GM23338 (cell line): ENCODE data around the gene ENC1. TPM values are rescaled to one million over a fixed set of nuclear protein-coding genes. Genes with fewer than 3 reads are reported as not detected.
A peak's percentile ranks its signal among the peaks of the same experiment; 100 is the strongest.

Source experiments
- ATAC-seq: fragments of 200-7000 bp; cut with Tn5 transposase; 3 replicates; pipeline ENCODE4 v1.9.1; 2020
- DNase-seq: peaks from one replicate; pipeline ENCODE4 v3.0.0-alpha.2; 2015; ENCODE audit warnings: low spot score
- H2AFZ ChIP-seq: fragments of 200-600 bp; sonication (generic); 2 replicates; pipeline ENCODE4 v1.8.0; 2016; ENCODE audit warnings: antibody characterized with exemption, mild to moderate bottlenecking, moderate library complexity
- H3F3A ChIP-seq: fragments of 200-600 bp; sonication (generic); replicated peaks from 2 replicates; pipeline ENCODE4 v1.8.0; 2017; ENCODE audit warnings: antibody characterized with exemption, mixed run types, low read depth
- H3K27ac ChIP-seq: fragments of 200-600 bp; sonication (generic); 2 replicates; pipeline ENCODE4 v1.6.1; 2016; ENCODE audit warnings: low read depth
- H3K27me3 ChIP-seq: fragments of 200-600 bp; sonication (generic); 2 replicates; pipeline ENCODE4 v1.8.0; 2016; ENCODE audit warnings: mild to moderate bottlenecking, mixed run types, moderate library complexity; ENCODE audit not compliant: insufficient read depth
- H3K36me3 ChIP-seq: fragments of 200-600 bp; sonication (generic); 2 replicates; pipeline ENCODE4 v1.8.0; 2016; ENCODE audit warnings: mild to moderate bottlenecking; ENCODE audit not compliant: insufficient read depth
- H3K4me1 ChIP-seq: fragments of 200-600 bp; sonication (generic); 2 replicates; pipeline ENCODE4 v1.8.0; 2016; ENCODE audit warnings: mild to moderate bottlenecking, moderate library complexity; ENCODE audit not compliant: insufficient read depth
- H3K4me2 ChIP-seq: fragments of 200-600 bp; sonication (generic); 2 replicates; pipeline ENCODE4 v1.7.1; 2017; ENCODE audit warnings: mixed run types
- H3K4me3 ChIP-seq: fragments of 200-600 bp; sonication (generic); 2 replicates; pipeline ENCODE4 v1.6.1; 2016; ENCODE audit warnings: mixed run types
- H3K79me2 ChIP-seq: fragments of 200-600 bp; sonication (generic); replicated peaks from 2 replicates; pipeline ENCODE4 v1.8.0; 2017; ENCODE audit warnings: mild to moderate bottlenecking; ENCODE audit not compliant: insufficient read depth
- H3K9me2 ChIP-seq: fragments of 200-600 bp; sonication (generic); 2 replicates; pipeline ENCODE4 v1.8.0; 2017; ENCODE audit not compliant: insufficient read depth
- H4K20me1 ChIP-seq: fragments of 200-600 bp; sonication (generic); replicated peaks from 2 replicates; pipeline ENCODE4 v1.8.0; 2017; ENCODE audit warnings: mild to moderate bottlenecking; ENCODE audit not compliant: insufficient read depth
- H3K27ac Mint-ChIP-seq: 2 replicates; pipeline ENCODE4 v1.8.0; 2020; ENCODE audit warnings: inconsistent platforms, mild to moderate bottlenecking, moderate library complexity, mixed read lengths
- H3K27me3 Mint-ChIP-seq: 3 replicates; pipeline ENCODE4 v1.8.0; 2022; ENCODE audit warnings: low read depth, mild to moderate bottlenecking, moderate library complexity, mixed read lengths, inconsistent platforms; ENCODE audit not compliant: insufficient read depth, poor library complexity
- H3K36me3 Mint-ChIP-seq: 3 replicates; pipeline ENCODE4 v1.8.0; 2021; ENCODE audit warnings: low read depth, mild to moderate bottlenecking, inconsistent platforms, moderate library complexity, mixed read lengths
- H3K4me1 Mint-ChIP-seq: 3 replicates; pipeline ENCODE4 v1.8.0; 2020; ENCODE audit warnings: mild to moderate bottlenecking, inconsistent platforms, mixed read lengths
- H3K4me3 Mint-ChIP-seq: 3 replicates; pipeline ENCODE4 v1.8.0; 2021; ENCODE audit warnings: moderate library complexity, mild to moderate bottlenecking, inconsistent platforms, mixed read lengths
- H3K9me3 Mint-ChIP-seq: 3 replicates; pipeline ENCODE4 v1.8.0; 2020; ENCODE audit warnings: moderate library complexity, mild to moderate bottlenecking, inconsistent platforms, mixed read lengths
- CTCF ChIP-seq, 2 experiments: fragments of 200-600 bp in 1 of 2; sonication (generic) in 1 of 2; conservative IDR thresholded peaks; 2 replicates each; pipeline versions ENCODE4 v1.5.1 to v1.6.1; 2016 to 2017; ENCODE audit warnings: antibody characterized with exemption in 2 of 2, low read depth in 2 of 2, mild to moderate bottlenecking in 2 of 2, moderate library complexity in 1 of 2
- EZH2phosphoT487 ChIP-seq: fragments of 200-600 bp; sonication (generic); IDR thresholded peaks from one replicate; pipeline ENCODE4 v1.8.1; 2018; ENCODE audit warnings: antibody characterized with exemption; ENCODE audit not compliant: unreplicated experiment
- JUNB ChIP-seq: IDR thresholded peaks from one replicate; pipeline ENCODE4 v1.6.1; 2016; ENCODE audit warnings: antibody characterized with exemption; ENCODE audit not compliant: unreplicated experiment
- NANOG ChIP-seq: IDR thresholded peaks from 2 replicates; pipeline ENCODE4 v1.6.1; 2016; ENCODE audit warnings: antibody characterized with exemption, borderline replicate concordance
- REST ChIP-seq: IDR thresholded peaks from one replicate; pipeline ENCODE4 v1.6.1; 2018; ENCODE audit warnings: antibody characterized with exemption; ENCODE audit not compliant: unreplicated experiment
- STAT1 ChIP-seq: IDR thresholded peaks from one replicate; pipeline ENCODE4 v1.6.1; 2016; ENCODE audit warnings: antibody characterized with exemption; ENCODE audit not compliant: unreplicated experiment
- ZNF114 ChIP-seq: fragments of 250-450 bp; sonication (Bioruptor Pico); IDR thresholded peaks from 2 replicates; pipeline ENCODE4 v1.5.0; 2020; ENCODE audit warnings: mild to moderate bottlenecking, moderate library complexity
- ZNF331 ChIP-seq: fragments of 250-450 bp; sonication (Bioruptor Pico); IDR thresholded peaks from 2 replicates; pipeline ENCODE4 v1.5.0; 2020; ENCODE audit warnings: low read depth, mild to moderate bottlenecking, moderate library complexity
- polyA plus RNA-seq: library from polyadenylated mRNA; unstranded; fragments of >200 nt; fragmentation: Nextera tagmentation; extraction: Ambion mirVana; gene quantifications from 2 replicates; pipeline ENCODE4 v1.2.1, GENCODE V29; 2016
- total RNA-seq: library from RNA; depleted of rRNA; stranded (reverse); fragments of >200 nt; shearing (Covaris generic); gene quantifications from 2 replicates; pipeline ENCODE4 v1.2.3, GENCODE V29; 2014

The ENC1 gene
- total and polyA plus RNA-seq, 2 experiments from 2014 or later = 8.2 to 27.9 TPM

- Mint-ChIP-seq H3K4me1 (peaks cover 43% of the 10 kb centered on the region), H3K9me3 (no peaks in the 10 kb centered on the region), H3K27ac (no peak overlapping the region), H3K27me3 (peaks cover 4% of the 10 kb centered on the region), H3K36me3 (no peaks in the 10 kb centered on the region), H3K4me3 (no peak overlapping the region)
- Histone ChIP-seq H3K4me1 (peaks cover 30% of the 10 kb centered on the region), H3K4me2 (no peak overlapping the region), H3K36me3 (no peaks in the 10 kb centered on the region), H3F3A (no peaks in the 10 kb centered on the region), H3K9me2 (peaks cover 6% of the 10 kb centered on the region), H3K79me2 (no peaks in the 10 kb centered on the region), H3K27me3 (no peaks in the 10 kb centered on the region), H2AFZ (no peak overlapping the region), H4K20me1 (no peaks in the 10 kb centered on the region), H3K27ac (no peak overlapping the region), H3K4me3 (no peak overlapping the region)
- DNase-seq (no peak), ATAC-seq (no peak)
- TF ChIP-seq NANOG (no peak), ZNF114 (no peak), EZH2phosphoT487 (no peak), STAT1 (no peak), REST (no peak), CTCF (conservative IDR thresholded peaks at IDR 0.05; ENCODE audit: low read depth in 2 of 2) (no peak)
These were observed 52.1 kb downstream of the ENC1 start for GRCh38 chr5:74588415-74588814.

GRCh38 chr5:74587890-74588289, 52.6 kb downstream of the ENC1 start:
- peaks cover 4% of the 10 kb centered on the region for H3K27me3 Mint-ChIP-seq
- no peaks in the 10 kb centered on the region for H4K20me1 ChIP-seq
- no peaks in the 10 kb centered on the region for H3F3A ChIP-seq
- peaks cover 43% of the 10 kb centered on the region for H3K4me1 Mint-ChIP-seq
- DNase-seq (peak; percentile 37), ATAC-seq (no peak)
- H3K4me1 ChIP-seq = peaks cover 30% of the 10 kb centered on the region
- no peaks in the 10 kb centered on the region for H3K36me3 Mint-ChIP-seq
- H3K79me2 ChIP-seq = no peaks in the 10 kb centered on the region
- H3K36me3 ChIP-seq = no peaks in the 10 kb centered on the region
- H3K9me2 ChIP-seq = peaks cover 6% of the 10 kb centered on the region
- TF ChIP-seq EZH2phosphoT487 (no peak), JUNB (no peak), NANOG (no peak), ZNF114 (no peak), ZNF331 (CRISPR knock-in tag) (no peak), CTCF (conservative IDR thresholded peaks at IDR 0.05; ENCODE audit: low read depth in 2 of 2) (no peak), STAT1 (no peak), REST (no peak)
- H3K4me3 ChIP-seq = no peak overlapping the region
- H3K4me2 ChIP-seq = no peak overlapping the region; the same call in 1 of the 2 replicates
- 0 out of 2 replicates have a peak overlapping the region, but pooled peaks have one; percentile 24 for H3K27ac ChIP-seq
- no peak overlapping the region for H3K27ac Mint-ChIP-seq
- H2AFZ ChIP-seq = no peak overlapping the region
- no peaks in the 10 kb centered on the region for H3K27me3 ChIP-seq
- H3K4me3 Mint-ChIP-seq = no peak overlapping the region
- H3K9me3 Mint-ChIP-seq = no peaks in the 10 kb centered on the region
